HepG2 (cell line): ENCODE results near the gene ITPK1. TPM values are rescaled to one million over a fixed set of nuclear protein-coding genes. Genes with fewer than 3 reads are reported as not detected.

Source experiments
- ATAC-seq: fragments of 200-7000 bp; cut with Tn5 transposase; 3 replicates; pipeline ENCODE4 v1.9.1; 2020; ENCODE audit warnings: mild to moderate bottlenecking, moderate library complexity
- BruUV-seq: library from RNA; stranded (reverse); fragments of 400-500 nt; replicated peaks from 2 replicates; lab custom pipeline; 2021; lab: Mats Ljungman, UMichigan
- CTCF ChIA-PET: fragments of 300-600 bp; formaldehyde crosslinking; extraction: SDS; loops from one replicate; lab custom pipeline; 2021; ENCODE audit warnings: low total read pairs, inconsistent platforms, low intra/inter-chr PET ratio; lab: Yijun Ruan, JAX
- POLR2A ChIA-PET: fragments of 350-600 bp; sonication (Branson Sonifier 250); formaldehyde crosslinking; loops from one replicate; lab custom pipeline; 2020; ENCODE audit warnings: antibody characterized with exemption, inconsistent platforms; lab: Yijun Ruan, JAX
- DNase-seq: peaks from one replicate; pipeline ENCODE4 v3.0.0-alpha.2; 2015; ENCODE audit warnings: low spot score
- FAIRE-seq: peaks from 3 replicates; lab custom pipeline; 2011; peaks lifted over from hg19 to GRCh38; lab: Jason Lieb, UNC
- H2AFZ ChIP-seq: one replicate; pipeline ENCODE4 v1.6.1; 2011; ENCODE audit warnings: low read length, inconsistent platforms
- H3K27ac ChIP-seq: fragments of 300-600 bp; 3 replicates; pipeline ENCODE4 v1.8.0; 2011; ENCODE audit warnings: mixed run types, mild to moderate bottlenecking, mixed read lengths, low read length, inconsistent platforms; ENCODE audit not compliant: insufficient read depth; ENCODE audit errors: extremely low read length
- H3K27me3 ChIP-seq, 2 experiments: fragments of 200-600 bp in 1 of 2; 2 replicates in 1 of 2; 3 replicates in 1 of 2; pipeline versions ENCODE4 v1.6.0 to v1.8.0; 2011; ENCODE audit warnings: low read length in 2 of 2, mild to moderate bottlenecking in 2 of 2, moderate library complexity in 2 of 2, inconsistent platforms in 1 of 2; ENCODE audit not compliant: insufficient read depth in 2 of 2, control insufficient read depth in 1 of 2
- H3K36me3 ChIP-seq, 2 experiments: fragments of 200-600 bp in 1 of 2; replicated peaks in 1 of 2; 2 replicates in 1 of 2; 3 replicates in 1 of 2; pipeline versions ENCODE4 v1.5.1 to v1.8.0; 2011; ENCODE audit warnings: low read length in 2 of 2, inconsistent platforms in 1 of 2; ENCODE audit not compliant: insufficient read depth in 2 of 2, control insufficient read depth in 1 of 2
- H3K4me1 ChIP-seq: 2 replicates; pipeline ENCODE4 v1.5.1; 2012; ENCODE audit warnings: low read length, inconsistent platforms; ENCODE audit not compliant: insufficient read depth
- H3K4me2 ChIP-seq: 2 replicates; pipeline ENCODE4 v1.6.0; 2011; ENCODE audit warnings: low read depth, low read length, inconsistent platforms
- H3K4me3 ChIP-seq, 3 experiments: fragments of 200-600 bp in 1 of 3; sonication (generic), shearing (Covaris generic) in 1 of 3; replicated peaks in 1 of 3; 2 replicates each; pipeline ENCODE4 v1.5.1; 2011 to 2016; ENCODE audit warnings: low read length in 3 of 3, inconsistent platforms in 2 of 3, low read depth in 2 of 3, mild to moderate bottlenecking in 2 of 3, control low read depth in 1 of 3, mixed read lengths in 1 of 3; ENCODE audit not compliant: insufficient read depth in 1 of 3
- H3K79me2 ChIP-seq: one replicate; pipeline ENCODE4 v1.6.1; 2011; ENCODE audit warnings: low read length, inconsistent platforms; ENCODE audit not compliant: insufficient read depth
- H3K9ac ChIP-seq: 2 replicates; pipeline ENCODE4 v1.6.0; 2011; ENCODE audit warnings: mild to moderate bottlenecking, low read depth, low read length, inconsistent platforms; ENCODE audit not compliant: insufficient read depth
- H3K9me3 ChIP-seq: 2 replicates; pipeline ENCODE4 v1.5.1; 2012; ENCODE audit warnings: mild to moderate bottlenecking, low read length
- H4K20me1 ChIP-seq: 2 replicates; pipeline ENCODE4 v1.6.0; 2011; ENCODE audit warnings: inconsistent platforms, mild to moderate bottlenecking, low read length, moderate library complexity; ENCODE audit not compliant: insufficient read depth
- ETS1 ChIP-seq: sonication (generic); formaldehyde crosslinking; IDR thresholded peaks from 2 replicates; pipeline ENCODE4 v1.4.0; 2020; ENCODE audit warnings: missing genetic modification reagents
- ZNF263 ChIP-seq: sonication (generic); formaldehyde crosslinking; IDR thresholded peaks from 2 replicates; pipeline ENCODE4 v1.4.0; 2020; ENCODE audit warnings: missing genetic modification reagents
- ZNF792 ChIP-seq: IDR thresholded peaks from 2 replicates; pipeline ENCODE4 v1.6.1; 2016
- WGBS: methylation state at CpG from one replicate; pipeline ENCODE4 v1.1.6; 2017; ENCODE audit warnings: low lambda C conversion rate; 5-methylcytosine and 5-hydroxymethylcytosine counted together
- in situ Hi-C: cut with HindIII; loops from 2 replicates; pipeline ENCODE4 v1.10.0; 2017; ENCODE audit warnings: low pct_unique_long_range_greater_than_20kb; ENCODE audit not compliant: extremely low pct_ligation_motif_present
- intact Hi-C: fragments of 100-400 bp; cut with micrococcal nuclease; formaldehyde crosslinking; loops from one replicate; pipeline ENCODE4 v1.10.0; 2022; ENCODE audit not compliant: unreplicated experiment
- polyA plus RNA-seq, 8 experiments: library from polyadenylated mRNA; depleted of rRNA in 3 of 8; stranded (reverse) in 7 of 8; unstranded in 1 of 8; fragments of >200 nt; fragmentation: Illumina TruSeq in 4 of 8; extraction: Trizol in 4 of 8; gene quantifications; 2 replicates each; pipeline versions ENCODE4 v1.2.1 to v1.2.3, GENCODE V29; 2011 to 2016; ENCODE audit warnings: low read depth in 4 of 8, missing spikeins in 1 of 8, mixed read lengths in 1 of 8; ENCODE audit not compliant: insufficient read depth in 1 of 8
- total RNA-seq, 5 experiments: library from RNA; depleted of rRNA; stranded (reverse); fragments of >200 nt; fragmentation: Illumina TruSeq; extraction: Trizol; gene quantifications; 2 replicates each; pipeline ENCODE4 v1.2.3, GENCODE V29; 2016; ENCODE audit warnings: low read depth in 1 of 5

The ITPK1 gene
- total and polyA plus RNA-seq, 2 of the 13 experiments (the other 11 are each of a cell fraction or from before 2014, with no cell fraction given): 20.5 to 47.5 TPM

GRCh38 chr14:93110856-93111419, 4.8 kb downstream of the ITPK1 start:
- intact Hi-C loops: loop anchor here (5.0 to 10.0 kb wide), 3 partner anchors 64 to 96 kb away; partner anchors contain the start of genes GON7 and UBR7

GRCh38 chr14:93109572-93110481, 5.9 kb downstream of the ITPK1 start:
- Histone ChIP-seq H3K79me2 (peaks cover 10% of the 10 kb centered on the region), H2AFZ (no peak overlapping the region), H3K36me3 (no peaks in the 10 kb centered on the region), H3K27ac (no peak overlapping the region)
- ATAC-seq (no peak), DNase-seq (no peak)
- CTCF ChIA-PET: no interaction called here
- no peak for TF ChIP-seq ETS1
- TF ChIP-seq, all 625 proteins: peak for 0
- peaks cover 7% of the 10 kb centered on the region; the same call in 1 of the 2 replicates for H4K20me1 ChIP-seq
- H3K4me2 ChIP-seq: no peak overlapping the region
- in situ Hi-C loops: loop anchor here (10.0 kb wide), 1 partner anchor 155 kb away; no protein-coding TSS in a partner anchor
- no peak overlapping the region for H3K4me3 ChIP-seq
- WGBS: 92% methylated on average over 13 of the region's 14 CpGs
- BruUV-seq: no TSS peak
- POLR2A ChIA-PET: no interaction called here
- H3K9me3 ChIP-seq: no peaks in the 10 kb centered on the region
- intact Hi-C loops: loop anchor here (5.0 to 10.0 kb wide), 4 partner anchors 65 to 797 kb away; partner anchors contain the start of genes GON7 and UBR7
- H3K27me3 ChIP-seq: no peaks in the 10 kb centered on the region; a peak in 1 of 5 replicates
- peaks cover 58% of the 10 kb centered on the region for H3K4me1 ChIP-seq
- no peak for FAIRE-seq
- H3K9ac ChIP-seq: no peak overlapping the region

More at GRCh38 chr14:93110856-93111419, 4.8 kb downstream of the ITPK1 start:
- ChIA-PET CTCF (interaction anchor here (3.5 kb wide), 1 partner anchor 27 kb away, joined by 29 read pairs; no protein-coding TSS in a partner anchor), POLR2A (no interaction called here)
- Histone ChIP-seq H2AFZ (no peak overlapping the region), H4K20me1 (peaks cover 1% of the 10 kb centered on the region; the same call in 1 of the 2 replicates), H3K9me3 (no peaks in the 10 kb centered on the region), H3K4me3 (no peak overlapping the region), H3K4me1 (peaks cover 47% of the 10 kb centered on the region), H3K4me2 (no peak overlapping the region), H3K9ac (no peak overlapping the region), H3K36me3 (no peaks in the 10 kb centered on the region), H3K79me2 (peaks cover 10% of the 10 kb centered on the region), H3K27me3 (no peaks in the 10 kb centered on the region; a peak in 1 of 5 replicates), H3K27ac (no peak overlapping the region)
- ATAC-seq: no peak
- no peak for FAIRE-seq
- DNase-seq: no peak
- BruUV-seq: no TSS peak
- in situ Hi-C loops: loop anchor here (10.0 kb wide), 1 partner anchor 156 kb away; no protein-coding TSS in a partner anchor
- TF ChIP-seq ZNF263 (CRISPR knock-in tag) (peak; percentile 84), ZNF792 (CRISPR knock-in tag) (no peak)
- WGBS: 84% methylated on average over 4 of the region's 5 CpGs
